Cardiac atrium fibroblast (primary cell): ENCODE measurements around the gene MYH2. TPM values are rescaled to one million over a fixed set of nuclear protein-coding genes. Genes with fewer than 3 reads are reported as not detected.

ENCODE experiments used
- total RNA-seq: library from RNA; depleted of rRNA; stranded (reverse); fragments of >200 nt; gene quantifications from 2 replicates; pipeline ENCODE4 v1.2.3, GENCODE V29; 2015

MYH2 gene
- not detected in 2 replicates for total RNA-seq

GRCh38 chr17:10549096-10549842 lies at the start of gene MYH2:
Gene MYH2 (minus strand): TSS chr17:10549658. CDS start chr17:10547920, 1,738 bp downstream.

GRCh38 chr17:10518271-10519037 lies 31.0 kb downstream of the MYH2 start, which contains the start of gene MYH1:
Gene MYH1 (minus strand): TSS chr17:10518542. CDS start chr17:10516642, 1,900 bp downstream.

Other genes with a start within 250 kb of the MYH2 start
- gene MYH13, start 176.7 kb downstream of the MYH2 start, total RNA-seq = 0.16 TPM in 1 of 2 replicates, not detected in the other
- gene MYH8, start 127.7 kb downstream of the MYH2 start, total RNA-seq = not detected in 2 replicates
- not detected in 2 replicates for gene MYH4, start 80.1 kb downstream of the MYH2 start, total RNA-seq
- not detected in 2 replicates for gene MYH1, start 31.1 kb downstream of the MYH2 start, total RNA-seq
- 0.54 TPM in 1 of 2 replicates, not detected in the other for gene MYH3, start 107.7 kb upstream of the MYH2 start, total RNA-seq
- 25.3 and 26.7 TPM in 2 replicates for gene SCO1, start 147.9 kb upstream of the MYH2 start, total RNA-seq
- gene ADPRM, start 147.9 kb upstream of the MYH2 start, total RNA-seq = 4.5 and 9.9 TPM in 2 replicates
- 2.3 and 6.0 TPM in 2 replicates for gene TMEM220, start 180.4 kb upstream of the MYH2 start, total RNA-seq